Mesothelial cell of epicardium (in vitro differentiated cells): ENCODE measurements around the gene MEST. TPM values are rescaled to one million over a fixed set of nuclear protein-coding genes. Genes with fewer than 3 reads are reported as not detected.
"Not testable (repeated sequence)": the region's sequence is repeated elsewhere in the genome, so short reads cannot be mapped to it uniquely, and the experiment has no call there.

Source experiments
- DNase-seq, 2 experiments: peaks; one replicate each; pipeline ENCODE4 v3.0.0; 2021; ENCODE audit warnings: low spot score in 2 of 2; ENCODE audit not compliant: unreplicated experiment in 2 of 2
- H3K27ac Mint-ChIP-seq: 2 replicates; pipeline ENCODE4 v1.8.0; 2021; ENCODE audit warnings: mixed read lengths
- H3K27me3 Mint-ChIP-seq: 2 replicates; pipeline ENCODE4 v1.8.0; 2021; ENCODE audit warnings: low read depth, mixed read lengths
- H3K36me3 Mint-ChIP-seq: 2 replicates; pipeline ENCODE4 v1.8.0; 2021; ENCODE audit warnings: mixed read lengths
- H3K4me1 Mint-ChIP-seq: 2 replicates; pipeline ENCODE4 v1.8.0; 2021; ENCODE audit warnings: mixed read lengths
- H3K4me3 Mint-ChIP-seq: 2 replicates; pipeline ENCODE4 v1.8.0; 2021; ENCODE audit warnings: mild to moderate bottlenecking, moderate library complexity, mixed read lengths
- H3K9me3 Mint-ChIP-seq: 2 replicates; pipeline ENCODE4 v1.8.0; 2021; ENCODE audit warnings: mixed read lengths
- CTCF ChIP-seq: fragments of 200-600 bp; sonication (generic); IDR thresholded peaks from one replicate; pipeline ENCODE4 v1.5.0; 2021; ENCODE audit warnings: antibody characterized with exemption; ENCODE audit not compliant: unreplicated experiment
- total RNA-seq: library from RNA; stranded (reverse); gene quantifications from 3 replicates; pipeline ENCODE4 v1.2.1, GENCODE V29; 2021

MEST gene
- total RNA-seq, 1 donor from 2014 or later = 616 TPM

DNA sequence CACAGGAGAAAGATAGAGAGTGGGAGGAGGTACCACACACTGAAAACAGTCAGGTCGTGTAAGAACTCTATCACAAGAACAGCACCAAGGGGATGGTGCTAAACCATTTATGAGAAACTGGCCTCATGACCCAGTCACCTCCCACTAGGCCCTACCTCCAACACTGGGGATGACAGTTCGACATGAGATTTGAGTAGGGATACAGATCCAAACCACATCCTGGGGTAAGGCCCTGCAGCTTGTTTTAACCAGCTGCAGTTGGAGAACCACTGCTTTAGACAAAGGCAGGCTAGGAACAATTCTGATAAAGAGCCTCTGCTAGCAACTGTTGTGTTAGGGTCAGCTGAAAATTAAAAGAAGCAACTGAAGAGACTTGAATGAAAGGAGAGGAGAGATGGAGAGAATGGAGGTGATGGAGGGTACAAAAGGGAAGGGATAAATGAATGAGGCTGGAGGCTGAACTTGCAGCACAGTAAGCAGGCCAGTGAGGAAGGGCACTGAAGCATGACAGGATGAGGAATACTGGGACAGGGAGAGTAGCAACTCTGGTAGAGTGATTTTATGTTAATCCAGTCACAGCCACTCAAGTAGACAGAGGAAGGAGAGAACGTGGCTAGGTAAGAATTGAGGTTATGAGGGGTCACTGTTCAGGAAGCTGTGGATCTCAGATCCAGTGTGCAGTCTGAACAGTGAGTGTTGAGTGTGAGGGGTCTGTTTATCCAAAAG, 23.6 kb downstream of the MEST start:
- Mint-ChIP-seq H3K4me1 (no peaks in the 10 kb centered on the region), H3K27me3 (no peaks in the 10 kb centered on the region), H3K9me3 (no peaks in the 10 kb centered on the region), H3K36me3 (peaks cover 2% of the 10 kb centered on the region), H3K27ac (no peak overlapping the region), H3K4me3 (no peak overlapping the region)
- TF ChIP-seq CTCF = no peak
- DNase-seq = no peak

DNA sequence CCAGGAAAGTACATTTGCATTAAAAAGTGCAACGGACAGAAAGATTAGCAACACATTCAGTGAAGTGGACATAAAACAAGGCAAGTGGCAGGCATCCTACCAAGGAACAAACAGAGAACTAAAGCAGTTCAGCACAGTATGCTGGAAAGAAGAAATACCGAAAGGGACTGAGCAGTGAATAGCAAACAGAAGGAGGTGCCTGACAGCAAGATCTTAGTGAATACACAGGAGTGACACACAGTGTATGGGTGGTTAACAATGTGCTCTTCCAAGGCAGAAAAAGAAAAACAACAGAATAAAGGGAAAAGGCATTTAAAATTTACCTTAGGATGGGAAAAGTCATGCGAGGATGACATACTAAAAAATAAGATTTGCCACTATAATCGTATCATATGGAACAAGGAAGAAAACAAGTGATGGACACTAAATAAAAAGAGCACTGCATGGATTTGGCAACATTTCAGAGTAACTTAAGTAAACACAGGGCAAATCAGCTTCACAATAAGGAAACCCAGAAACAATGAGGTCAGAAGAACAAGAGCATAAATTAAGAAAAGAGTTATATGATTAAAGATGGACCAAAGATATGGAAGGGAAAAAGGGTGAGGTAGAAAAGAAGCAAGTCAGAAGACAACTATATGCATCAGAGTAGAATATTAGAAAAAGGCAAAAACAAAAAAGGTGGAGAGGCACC, 29.5 kb downstream of the MEST start:
- Mint-ChIP-seq H3K27me3 (no peaks in the 10 kb centered on the region), H3K36me3 (no peaks in the 10 kb centered on the region), H3K9me3 (no peaks in the 10 kb centered on the region), H3K4me3 (no peak overlapping the region), H3K27ac (no peak overlapping the region), H3K4me1 (no peaks in the 10 kb centered on the region)
- TF ChIP-seq CTCF = no peak
- DNase-seq = no peak

DNA sequence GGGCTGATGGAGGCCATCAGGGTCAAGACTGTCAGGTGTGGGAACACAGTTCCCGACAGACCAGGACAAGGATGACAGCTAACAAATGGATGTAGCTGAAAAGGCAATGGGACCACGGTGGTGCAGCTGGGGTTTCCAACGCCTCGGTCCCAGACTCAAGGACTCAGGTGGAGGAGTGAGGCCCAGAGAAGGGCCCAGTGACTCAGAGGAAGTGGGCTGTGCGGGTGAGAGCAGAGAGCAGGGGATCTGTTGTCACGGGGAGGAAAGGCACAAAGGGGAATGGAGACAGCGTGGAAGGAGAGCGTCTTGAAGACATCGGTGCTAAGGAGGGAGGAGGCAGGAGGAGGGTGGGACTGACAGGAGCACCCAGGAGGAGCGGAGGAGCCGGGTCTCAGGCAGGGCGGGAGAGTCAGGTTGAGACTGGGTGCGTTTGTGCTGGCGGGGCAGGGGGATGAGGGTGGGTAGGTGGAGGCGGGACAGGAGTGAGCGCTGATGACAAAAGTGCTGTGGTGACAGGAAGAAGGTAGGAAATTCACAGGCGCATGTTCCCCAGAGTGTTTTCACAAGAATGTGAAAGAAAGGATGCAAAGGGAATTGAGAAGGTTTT, 31.7 kb downstream of the MEST start:
- H3K4me1 Mint-ChIP-seq, H3K27ac Mint-ChIP-seq, H3K4me3 Mint-ChIP-seq, H3K9me3 Mint-ChIP-seq, DNase-seq, H3K27me3 Mint-ChIP-seq, H3K36me3 Mint-ChIP-seq: not testable (repeated sequence)

GRCh38 chr7:130524628-130525027, 32.7 kb downstream of the MEST start:
- no peak for DNase-seq
- H3K36me3 Mint-ChIP-seq = peaks cover 16% of the 10 kb centered on the region
- no peaks in the 10 kb centered on the region for H3K9me3 Mint-ChIP-seq
- no peaks in the 10 kb centered on the region for H3K27me3 Mint-ChIP-seq
- no peak for TF ChIP-seq CTCF
- no peak overlapping the region for H3K27ac Mint-ChIP-seq
- H3K4me1 Mint-ChIP-seq = no peaks in the 10 kb centered on the region
- H3K4me3 Mint-ChIP-seq = no peak overlapping the region

- not testable (repeated sequence) for H3K27me3 Mint-ChIP-seq, DNase-seq, H3K27ac Mint-ChIP-seq, H3K9me3 Mint-ChIP-seq, H3K4me3 Mint-ChIP-seq, H3K4me1 Mint-ChIP-seq
- H3K36me3 Mint-ChIP-seq = peaks cover 31% of the 10 kb centered on the region
Measured at GRCh38 chr7:130527752-130528355, 36.0 kb downstream of the MEST start.

DNA sequence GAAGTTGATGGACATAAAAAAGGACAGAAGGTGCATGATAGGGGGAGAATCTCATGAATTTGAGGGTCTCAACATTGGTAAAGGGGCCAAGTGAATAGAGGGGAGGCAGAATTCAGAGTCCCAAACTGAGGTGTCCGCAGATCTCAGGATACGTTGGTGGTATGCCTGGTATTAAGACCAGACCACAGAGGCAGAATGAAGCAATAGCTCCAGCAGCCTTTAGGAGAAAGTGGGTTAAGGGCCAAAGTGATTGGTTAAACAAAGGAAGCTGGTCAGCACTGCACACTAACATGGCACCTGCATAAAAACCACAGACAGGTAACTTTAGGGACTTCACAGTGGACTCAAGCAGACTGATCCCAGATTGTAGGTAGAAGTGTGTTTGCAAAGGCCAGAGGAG, 37.5 kb downstream of the MEST start:
- Mint-ChIP-seq H3K4me1 (no peaks in the 10 kb centered on the region), H3K4me3 (no peak overlapping the region), H3K36me3 (peaks cover 31% of the 10 kb centered on the region), H3K9me3 (no peaks in the 10 kb centered on the region), H3K27me3 (no peaks in the 10 kb centered on the region), H3K27ac (no peak overlapping the region)
- no peak for TF ChIP-seq CTCF
- no peak for DNase-seq

DNA sequence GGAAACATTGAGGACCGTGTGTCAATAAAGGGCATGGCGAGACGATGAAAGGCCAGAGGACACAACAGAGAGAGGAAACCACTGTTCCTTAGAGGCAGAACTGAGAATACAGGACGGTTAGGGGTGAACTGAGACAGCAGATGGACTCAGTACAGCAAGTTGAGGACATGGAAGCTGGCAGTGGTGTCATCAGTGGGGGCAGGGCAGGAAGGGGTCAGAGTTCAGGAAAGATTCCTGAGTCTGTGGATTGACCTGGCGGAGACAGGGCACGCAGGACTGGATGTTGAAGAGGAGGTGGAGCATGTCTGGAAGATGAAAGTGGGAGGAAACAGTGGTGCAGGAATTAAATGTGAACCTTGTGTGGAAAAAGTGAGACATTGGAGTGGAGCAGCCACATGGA, 46.0 kb downstream of the MEST start:
- H3K9me3 Mint-ChIP-seq, H3K4me3 Mint-ChIP-seq, H3K4me1 Mint-ChIP-seq, H3K36me3 Mint-ChIP-seq, H3K27me3 Mint-ChIP-seq, H3K27ac Mint-ChIP-seq, DNase-seq: not testable (repeated sequence)

DNA sequence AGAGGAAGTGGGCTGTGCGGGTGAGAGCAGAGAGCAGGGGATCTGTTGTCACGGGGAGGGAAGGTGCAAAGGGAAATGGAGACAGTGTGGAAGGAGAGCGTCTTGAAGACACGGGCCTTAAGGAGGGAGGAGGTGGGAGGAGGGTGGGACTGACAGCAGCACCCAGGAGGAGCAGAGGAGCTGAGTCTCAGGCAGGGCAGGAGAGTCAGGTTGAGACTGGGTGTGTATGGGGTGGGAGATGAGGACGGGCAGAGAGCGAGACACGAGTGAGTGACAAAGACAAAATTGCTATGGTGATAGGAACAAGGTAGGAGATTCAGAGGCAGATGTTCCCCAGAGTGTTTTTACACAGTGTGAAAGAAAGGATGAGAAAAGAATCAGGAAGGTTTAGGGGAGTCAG, 49.4 kb downstream of the MEST start:
- H3K4me3 Mint-ChIP-seq, H3K4me1 Mint-ChIP-seq, H3K27ac Mint-ChIP-seq, H3K27me3 Mint-ChIP-seq, DNase-seq, H3K9me3 Mint-ChIP-seq: not testable (repeated sequence)
- H3K36me3 Mint-ChIP-seq = peaks cover 14% of the 10 kb centered on the region

DNA sequence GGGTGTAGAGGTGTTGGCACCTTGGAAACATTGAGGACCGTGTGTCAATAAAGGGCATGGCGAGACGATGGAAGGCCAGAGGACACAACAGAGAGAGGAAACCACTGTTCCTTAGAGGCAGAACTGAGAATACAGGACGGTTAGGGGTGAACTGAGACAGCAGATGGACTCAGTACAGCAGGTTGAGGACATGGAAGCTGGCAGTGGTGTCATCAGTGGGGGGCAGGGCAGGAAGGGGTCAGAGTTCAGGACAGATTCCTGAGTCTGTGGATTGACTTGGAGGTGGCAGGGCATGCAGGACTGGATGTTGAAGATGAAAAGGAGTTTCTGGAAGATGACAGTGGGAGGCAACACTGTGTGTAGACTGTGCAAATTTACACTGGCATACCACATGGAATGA, 50.4 kb downstream of the MEST start:
- not testable (repeated sequence) for H3K27me3 Mint-ChIP-seq, H3K27ac Mint-ChIP-seq, H3K4me3 Mint-ChIP-seq, H3K4me1 Mint-ChIP-seq, DNase-seq, H3K9me3 Mint-ChIP-seq
- peaks cover 17% of the 10 kb centered on the region for H3K36me3 Mint-ChIP-seq
